Astrocyte (in vitro differentiated cells and primary cell): ENCODE data around the gene IFIT1B.

Experiments used
- CTCF ChIP-seq: IDR thresholded peaks from 2 replicates; pipeline ENCODE4 v1.5.1; 2011; ENCODE audit warnings: low read depth, mild to moderate bottlenecking, inconsistent platforms, low read length, moderate library complexity; ENCODE audit not compliant: insufficient read depth
- EZH2 ChIP-seq: IDR thresholded peaks from 2 replicates; pipeline ENCODE4 v1.6.1; 2012; ENCODE audit warnings: mild to moderate bottlenecking, low read length, inconsistent platforms; ENCODE audit not compliant: insufficient read depth

GRCh38 chr10:89413398-89413912 lies 35.6 kb downstream of the IFIT1B start:
- TF ChIP-seq EZH2, result no peak
- TF ChIP-seq CTCF, result no peak
